ENCODE measurements around the gene GNG7. TPM values are rescaled to one million over a fixed set of nuclear protein-coding genes. Genes with fewer than 3 reads are reported as not detected.
"Not testable (repeated sequence)": the region's sequence is repeated elsewhere in the genome, so short reads cannot be mapped to it uniquely, and the experiment has no call there.

Gene GNG7
- total RNA-seq, 2 donors from 2014 or later = 8.7 to 22.9 TPM

GRCh38 chr19:2683430-2684003, 19.0 kb downstream of the GNG7 start:
- Histone ChIP-seq H3K4me3 (no peak overlapping the region), H3K36me3 (no peaks in the 10 kb centered on the region), H3K9me3 (no peaks in the 10 kb centered on the region), H3K27me3 (replicated peaks; ENCODE audit: insufficient read depth) (no peaks in the 10 kb centered on the region), H3K4me1 (replicated peaks) (no peaks in the 10 kb centered on the region), H3K27ac (no peak overlapping the region)
- DNase-seq (ENCODE audit: low spot score) = no peak
- intact Hi-C loops (cut with DNase I) = no loop called here
- TF ChIP-seq, protein P1, sequence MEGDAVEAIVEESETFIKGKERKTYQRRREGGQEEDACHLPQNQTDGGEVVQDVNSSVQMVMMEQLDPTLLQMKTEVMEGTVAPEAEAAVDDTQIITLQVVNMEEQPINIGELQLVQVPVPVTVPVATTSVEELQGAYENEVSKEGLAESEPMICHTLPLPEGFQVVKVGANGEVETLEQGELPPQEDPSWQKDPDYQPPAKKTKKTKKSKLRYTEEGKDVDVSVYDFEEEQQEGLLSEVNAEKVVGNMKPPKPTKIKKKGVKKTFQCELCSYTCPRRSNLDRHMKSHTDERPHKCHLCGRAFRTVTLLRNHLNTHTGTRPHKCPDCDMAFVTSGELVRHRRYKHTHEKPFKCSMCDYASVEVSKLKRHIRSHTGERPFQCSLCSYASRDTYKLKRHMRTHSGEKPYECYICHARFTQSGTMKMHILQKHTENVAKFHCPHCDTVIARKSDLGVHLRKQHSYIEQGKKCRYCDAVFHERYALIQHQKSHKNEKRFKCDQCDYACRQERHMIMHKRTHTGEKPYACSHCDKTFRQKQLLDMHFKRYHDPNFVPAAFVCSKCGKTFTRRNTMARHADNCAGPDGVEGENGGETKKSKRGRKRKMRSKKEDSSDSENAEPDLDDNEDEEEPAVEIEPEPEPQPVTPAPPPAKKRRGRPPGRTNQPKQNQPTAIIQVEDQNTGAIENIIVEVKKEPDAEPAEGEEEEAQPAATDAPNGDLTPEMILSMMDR (IDR thresholded peaks at IDR 0.05) = no peak
- no peak for TF ChIP-seq POLR2AphosphoS5 (IDR thresholded peaks at IDR 0.05)
- TF ChIP-seq POLR2A (IDR thresholded peaks at IDR 0.05) = no peak
- WGBS = 48% methylated on average over 20 of the region's 20 CpGs

DNA sequence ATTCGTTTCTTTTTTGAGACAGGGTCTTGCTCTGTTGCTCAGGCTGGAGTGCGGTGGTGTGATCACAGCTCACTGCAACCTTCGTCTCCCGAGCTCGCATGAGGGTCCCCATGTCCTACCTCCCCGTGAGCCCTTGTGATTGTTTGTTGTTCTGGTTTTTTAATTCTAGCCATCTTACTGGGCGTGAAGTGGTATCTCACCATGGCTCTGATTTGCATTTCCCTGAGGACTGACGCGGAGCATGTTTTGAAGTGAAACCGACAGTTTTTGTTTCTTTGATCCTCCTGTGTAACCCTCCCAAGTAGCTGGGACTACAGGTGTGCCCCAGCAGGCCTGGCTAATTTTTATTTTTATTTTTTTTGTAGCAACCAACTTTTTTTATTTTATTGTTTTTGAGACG, 21.7 kb downstream of the GNG7 start:
- H3K4me1 ChIP-seq (replicated peaks) = no peaks in the 10 kb centered on the region
- H3K27me3 ChIP-seq (replicated peaks; ENCODE audit: insufficient read depth) = no peaks in the 10 kb centered on the region
- H3K4me3 ChIP-seq = no peak overlapping the region
- 94% methylated on average over 11 of the region's 11 CpGs for WGBS
- H3K36me3 ChIP-seq = no peaks in the 10 kb centered on the region
- TF ChIP-seq, protein P1 (IDR thresholded peaks at IDR 0.05) = no peak
- no peak for TF ChIP-seq POLR2AphosphoS5 (IDR thresholded peaks at IDR 0.05)
- no peak for TF ChIP-seq POLR2A (IDR thresholded peaks at IDR 0.05)
- intact Hi-C loops (cut with DNase I) = no loop called here
- DNase-seq (ENCODE audit: low spot score) = no peak
- no peak overlapping the region for H3K27ac ChIP-seq
- H3K9me3 ChIP-seq = no peaks in the 10 kb centered on the region

DNA sequence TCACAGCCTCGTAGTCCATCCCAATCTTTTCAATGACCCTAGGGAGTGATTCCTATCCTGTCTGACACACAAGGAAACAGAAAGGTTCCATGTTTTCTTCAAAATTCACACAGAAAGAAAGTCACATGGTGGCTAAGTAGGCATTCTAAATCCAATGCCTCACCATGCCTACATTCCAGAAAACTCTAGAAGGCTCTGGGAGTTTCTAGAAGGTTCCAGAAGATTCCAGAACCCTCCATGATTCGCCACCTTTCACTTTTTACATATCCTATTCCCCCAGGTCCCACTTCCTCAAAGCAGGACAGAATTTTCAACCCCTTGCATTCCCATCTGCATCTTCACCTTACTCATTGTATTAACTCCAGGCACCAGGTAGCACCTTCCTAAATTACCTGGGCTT, 23.1 kb downstream of the GNG7 start:
- H3K36me3 ChIP-seq = no peaks in the 10 kb centered on the region
- no peaks in the 10 kb centered on the region for H3K4me1 ChIP-seq (replicated peaks)
- no peaks in the 10 kb centered on the region for H3K9me3 ChIP-seq
- TF ChIP-seq POLR2AphosphoS5 (IDR thresholded peaks at IDR 0.05) (peak; percentile 43), POLR2A (IDR thresholded peaks at IDR 0.05) (no peak)
- TF ChIP-seq, protein P1 (IDR thresholded peaks at IDR 0.05) = no peak
- intact Hi-C loops (cut with DNase I) = no loop called here
- no peak for DNase-seq (ENCODE audit: low spot score)
- 93% methylated on average over 2 of the region's 2 CpGs for WGBS
- no peak overlapping the region for H3K27ac ChIP-seq
- no peak overlapping the region for H3K4me3 ChIP-seq
- H3K27me3 ChIP-seq (replicated peaks; ENCODE audit: insufficient read depth) = no peaks in the 10 kb centered on the region

GRCh38 chr19:2678948-2679347, 23.5 kb downstream of the GNG7 start:
- H3K4me3 ChIP-seq; DNase-seq (ENCODE audit: low spot score); H3K9me3 ChIP-seq; intact Hi-C loops (cut with DNase I); H3K27me3 ChIP-seq (replicated peaks; ENCODE audit: insufficient read depth); H3K4me1 ChIP-seq (replicated peaks); H3K36me3 ChIP-seq; H3K27ac ChIP-seq: not testable (repeated sequence)
- WGBS = 94% methylated on average over 5 of the region's 5 CpGs

- H3K4me1 ChIP-seq (replicated peaks) = no peaks in the 10 kb centered on the region
- H3K9me3 ChIP-seq = no peaks in the 10 kb centered on the region
- no peaks in the 10 kb centered on the region for H3K27me3 ChIP-seq (replicated peaks; ENCODE audit: insufficient read depth)
- no peak for DNase-seq (ENCODE audit: low spot score)
- no peak overlapping the region for H3K27ac ChIP-seq
- H3K36me3 ChIP-seq = no peaks in the 10 kb centered on the region
- TF ChIP-seq POLR2AphosphoS5 (IDR thresholded peaks at IDR 0.05) = peak; percentile 47
- TF ChIP-seq, protein P1 (IDR thresholded peaks at IDR 0.05) = no peak
- no peak overlapping the region for H3K4me3 ChIP-seq
- 77% methylated on average over 8 of the region's 8 CpGs for WGBS
- intact Hi-C loops (cut with DNase I) = no loop called here
Observed at GRCh38 chr19:2678044-2678671, 24.3 kb downstream of the GNG7 start.
